Measurements from ENCODE around the gene PSD4.

- TF ChIP-seq CTCF (IDR thresholded peaks at IDR 0.05; ENCODE audit: low read length) (no peak), EZH2 (optimal IDR thresholded peaks at IDR 0.05; ENCODE audit: low read depth, low read length) (no peak)
Observed at GRCh38 chr2:113216891-113217454, 43.2 kb downstream of the PSD4 start.
